ENCODE data around the gene IFT81. TPM values are rescaled to one million over a fixed set of nuclear protein-coding genes. Genes with fewer than 3 reads are reported as not detected.

Gene IFT81
- total RNA-seq, 1 experiment from 2014 or later, result 9.0 TPM

DNA sequence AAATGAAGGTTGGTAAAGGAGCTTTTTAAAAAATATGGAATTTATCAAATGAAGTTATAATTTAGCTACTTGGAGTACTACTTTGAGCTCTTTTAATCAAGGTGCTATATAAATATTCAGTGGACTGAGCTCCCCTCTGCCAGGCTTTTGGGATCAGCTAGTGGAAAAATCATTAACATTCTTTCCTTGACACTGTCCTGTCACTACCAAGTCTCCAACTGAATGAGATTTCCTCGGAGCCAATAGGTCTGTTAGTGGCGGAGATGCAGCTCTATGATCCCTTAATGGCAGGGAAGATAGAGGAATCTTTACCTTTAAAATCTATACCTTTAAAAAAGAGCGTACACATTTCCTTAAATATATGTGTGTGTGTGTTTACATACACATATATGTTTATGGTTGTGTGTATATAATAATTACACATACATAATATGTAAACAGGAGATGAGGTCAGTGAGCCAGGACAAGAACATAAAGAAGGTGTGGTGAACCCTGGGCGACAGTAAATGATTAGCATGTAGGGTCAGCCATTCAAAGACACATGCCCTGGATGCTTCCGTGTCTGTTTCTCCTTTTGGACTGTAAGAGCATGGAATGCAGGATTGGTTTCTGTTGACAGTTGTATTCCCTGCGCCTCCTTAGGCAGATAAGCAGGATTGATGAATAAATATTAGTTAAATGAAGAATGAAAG lies 109.2 kb downstream of the IFT81 start:
- Histone ChIP-seq H3K27me3 (ENCODE audit: insufficient read depth, low read length) (no peaks in the 10 kb centered on the region), H3K4me2 (ENCODE audit: low read length) (no peak overlapping the region), H3K9ac (ENCODE audit: low read length) (no peak overlapping the region), H3K27ac (ENCODE audit: low read depth, low read length) (no peak overlapping the region), H3K4me3 (replicated peaks in 1 of 2; ENCODE audit: low read depth in 1 of 2, low read length in 2 of 2) (no peak overlapping the region), H3K9me2 (ENCODE audit: insufficient read depth) (no peaks in the 10 kb centered on the region), H3K36me3 (ENCODE audit: control insufficient read depth in 1 of 2, insufficient read depth in 2 of 2, low read length in 2 of 2) (no peaks in the 10 kb centered on the region), H3K79me2 (ENCODE audit: insufficient read depth, low read length) (no peaks in the 10 kb centered on the region), H3K9me3 (ENCODE audit: control insufficient read depth in 1 of 2, insufficient read depth in 1 of 2, low read depth in 1 of 2, low read length in 2 of 2) (no peaks in the 10 kb centered on the region), H4K20me1 (ENCODE audit: insufficient read depth) (no peaks in the 10 kb centered on the region), H3K4me1 (ENCODE audit: control insufficient read depth in 1 of 2, insufficient read depth in 2 of 2, low read length in 2 of 2) (no peaks in the 10 kb centered on the region), H2AFZ (ENCODE audit: low read depth, low read length, poor library complexity, severe bottlenecking) (no peak overlapping the region)
- BruUV-seq (replicated peaks), result no TSS peak
- intact Hi-C loops (cut with micrococcal nuclease), result no loop called here
- DNase-seq (ENCODE audit: low read depth, low spot score) (no peak), ATAC-seq (no peak)
- ChIA-PET POLR2A (interaction anchor here (0.5 to 1.2 kb wide), 2 partner anchors 47 to 1393 kb away, joined by 3 read pairs; no protein-coding TSS in a partner anchor), CTCF (no interaction called here), RAD21 (ENCODE audit: low non-redundant PET in 1 of 2, low total read pairs in 2 of 2, uncharacterized antibody in 2 of 2, unreplicated experiment in 2 of 2) (no interaction called here)
- no peak for TF ChIP-seq POLR2AphosphoS5 (IDR thresholded peaks at IDR 0.05; ENCODE audit: low read depth, low read length)
- no peak for TF ChIP-seq SRF (IDR thresholded peaks at IDR 0.05; ENCODE audit: low read depth)
- no peak for TF ChIP-seq RAD21 (IDR thresholded peaks at IDR 0.05; ENCODE audit: low read depth)
- TF ChIP-seq, protein P1, sequence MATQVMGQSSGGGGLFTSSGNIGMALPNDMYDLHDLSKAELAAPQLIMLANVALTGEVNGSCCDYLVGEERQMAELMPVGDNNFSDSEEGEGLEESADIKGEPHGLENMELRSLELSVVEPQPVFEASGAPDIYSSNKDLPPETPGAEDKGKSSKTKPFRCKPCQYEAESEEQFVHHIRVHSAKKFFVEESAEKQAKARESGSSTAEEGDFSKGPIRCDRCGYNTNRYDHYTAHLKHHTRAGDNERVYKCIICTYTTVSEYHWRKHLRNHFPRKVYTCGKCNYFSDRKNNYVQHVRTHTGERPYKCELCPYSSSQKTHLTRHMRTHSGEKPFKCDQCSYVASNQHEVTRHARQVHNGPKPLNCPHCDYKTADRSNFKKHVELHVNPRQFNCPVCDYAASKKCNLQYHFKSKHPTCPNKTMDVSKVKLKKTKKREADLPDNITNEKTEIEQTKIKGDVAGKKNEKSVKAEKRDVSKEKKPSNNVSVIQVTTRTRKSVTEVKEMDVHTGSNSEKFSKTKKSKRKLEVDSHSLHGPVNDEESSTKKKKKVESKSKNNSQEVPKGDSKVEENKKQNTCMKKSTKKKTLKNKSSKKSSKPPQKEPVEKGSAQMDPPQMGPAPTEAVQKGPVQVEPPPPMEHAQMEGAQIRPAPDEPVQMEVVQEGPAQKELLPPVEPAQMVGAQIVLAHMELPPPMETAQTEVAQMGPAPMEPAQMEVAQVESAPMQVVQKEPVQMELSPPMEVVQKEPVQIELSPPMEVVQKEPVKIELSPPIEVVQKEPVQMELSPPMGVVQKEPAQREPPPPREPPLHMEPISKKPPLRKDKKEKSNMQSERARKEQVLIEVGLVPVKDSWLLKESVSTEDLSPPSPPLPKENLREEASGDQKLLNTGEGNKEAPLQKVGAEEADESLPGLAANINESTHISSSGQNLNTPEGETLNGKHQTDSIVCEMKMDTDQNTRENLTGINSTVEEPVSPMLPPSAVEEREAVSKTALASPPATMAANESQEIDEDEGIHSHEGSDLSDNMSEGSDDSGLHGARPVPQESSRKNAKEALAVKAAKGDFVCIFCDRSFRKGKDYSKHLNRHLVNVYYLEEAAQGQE (IDR thresholded peaks at IDR 0.05; ENCODE audit: low read depth), result no peak
- TF ChIP-seq TCF7L2 (IDR thresholded peaks at IDR 0.05; ENCODE audit: borderline replicate concordance, extremely low read depth, insufficient read depth, insufficient read length), result no peak
- no peak for TF ChIP-seq JUND (IDR thresholded peaks at IDR 0.05)
- no peak for TF ChIP-seq EZH2phosphoT487 (IDR thresholded peaks at IDR 0.05; ENCODE audit: borderline replicate concordance)
- TF ChIP-seq ZNF274 (IDR thresholded peaks at IDR 0.05; ENCODE audit: low read depth, low read length), result no peak
- TF ChIP-seq YY1 (IDR thresholded peaks at IDR 0.05; ENCODE audit: extremely low read depth, insufficient replicate concordance, low read depth, low read length), result no peak
- TF ChIP-seq ELF1 (IDR thresholded peaks at IDR 0.05; ENCODE audit: borderline replicate concordance, low read depth), result no peak
- no peak for TF ChIP-seq SP1 (IDR thresholded peaks at IDR 0.05; ENCODE audit: low read depth)
- TF ChIP-seq, protein P2, sequence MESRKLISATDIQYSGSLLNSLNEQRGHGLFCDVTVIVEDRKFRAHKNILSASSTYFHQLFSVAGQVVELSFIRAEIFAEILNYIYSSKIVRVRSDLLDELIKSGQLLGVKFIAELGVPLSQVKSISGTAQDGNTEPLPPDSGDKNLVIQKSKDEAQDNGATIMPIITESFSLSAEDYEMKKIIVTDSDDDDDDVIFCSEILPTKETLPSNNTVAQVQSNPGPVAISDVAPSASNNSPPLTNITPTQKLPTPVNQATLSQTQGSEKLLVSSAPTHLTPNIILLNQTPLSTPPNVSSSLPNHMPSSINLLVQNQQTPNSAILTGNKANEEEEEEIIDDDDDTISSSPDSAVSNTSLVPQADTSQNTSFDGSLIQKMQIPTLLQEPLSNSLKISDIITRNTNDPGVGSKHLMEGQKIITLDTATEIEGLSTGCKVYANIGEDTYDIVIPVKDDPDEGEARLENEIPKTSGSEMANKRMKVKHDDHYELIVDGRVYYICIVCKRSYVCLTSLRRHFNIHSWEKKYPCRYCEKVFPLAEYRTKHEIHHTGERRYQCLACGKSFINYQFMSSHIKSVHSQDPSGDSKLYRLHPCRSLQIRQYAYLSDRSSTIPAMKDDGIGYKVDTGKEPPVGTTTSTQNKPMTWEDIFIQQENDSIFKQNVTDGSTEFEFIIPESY (IDR thresholded peaks at IDR 0.05; ENCODE audit: extremely low read depth, insufficient replicate concordance, low read length), result no peak
- TF ChIP-seq POLR2A (IDR thresholded peaks at IDR 0.05; ENCODE audit: borderline replicate concordance, extremely low read depth, insufficient read depth, insufficient read length), result no peak

Measured in HCT116 (cell line).